Measurements from ENCODE around the gene PSMG4.

PSMG4 gene

DNA sequence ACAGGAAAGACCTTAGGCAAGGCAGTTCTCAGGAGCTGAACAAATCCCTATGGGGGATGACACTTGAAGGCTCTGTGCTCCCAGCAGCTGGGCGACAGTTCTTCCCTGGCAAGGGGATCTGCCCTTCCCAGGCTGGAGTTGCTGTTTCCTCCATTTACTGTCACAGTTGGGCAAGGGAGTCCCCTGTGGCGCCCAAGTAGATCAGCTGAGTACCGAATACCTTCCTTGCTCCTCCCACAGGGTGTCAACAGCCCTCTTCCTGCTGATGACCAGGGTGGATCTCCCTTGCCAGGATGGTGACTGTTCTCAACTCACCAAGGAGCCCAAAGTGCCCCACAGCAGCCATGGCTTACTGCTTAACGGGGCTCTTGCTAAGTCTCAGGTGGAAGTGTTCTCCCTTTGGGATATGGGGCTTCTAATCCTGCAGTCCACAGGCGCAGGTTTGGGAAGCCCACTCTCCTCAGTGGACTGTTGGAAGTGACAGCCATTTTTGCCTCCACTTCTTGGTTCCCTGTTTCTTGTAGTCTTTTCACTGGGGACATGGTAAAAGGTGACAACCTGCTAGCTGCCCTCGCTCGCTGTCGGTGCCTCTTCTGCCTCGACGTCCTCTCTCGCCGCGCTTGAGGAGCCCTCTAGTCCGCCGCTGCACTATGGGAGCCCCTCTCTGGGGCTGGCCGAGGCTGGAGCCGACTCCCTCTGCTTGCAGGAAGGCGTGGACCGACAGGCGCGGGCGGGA, 5.7 kb upstream of the PSMG4 start:
- no peak for DNase-seq

DNA sequence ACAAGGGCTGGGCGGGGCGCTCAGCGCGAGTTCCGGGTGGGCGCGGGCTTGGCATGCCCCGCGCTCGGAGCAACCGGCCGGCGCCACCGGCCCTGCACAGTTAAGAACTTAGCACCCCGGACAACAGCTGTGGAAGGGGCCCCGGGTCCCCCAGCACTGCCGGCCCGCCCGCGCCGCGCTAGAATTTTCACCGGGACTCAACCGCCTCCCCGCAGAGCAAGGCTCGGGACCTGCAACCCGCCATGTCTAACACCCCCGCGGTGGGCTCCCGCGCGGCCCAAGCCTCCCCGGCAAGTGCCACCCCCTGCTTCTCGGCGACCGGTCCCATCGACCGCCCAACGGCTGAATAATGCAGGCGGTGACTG, 5.2 kb upstream of the PSMG4 start:
- DNase-seq: no peak

DNA sequence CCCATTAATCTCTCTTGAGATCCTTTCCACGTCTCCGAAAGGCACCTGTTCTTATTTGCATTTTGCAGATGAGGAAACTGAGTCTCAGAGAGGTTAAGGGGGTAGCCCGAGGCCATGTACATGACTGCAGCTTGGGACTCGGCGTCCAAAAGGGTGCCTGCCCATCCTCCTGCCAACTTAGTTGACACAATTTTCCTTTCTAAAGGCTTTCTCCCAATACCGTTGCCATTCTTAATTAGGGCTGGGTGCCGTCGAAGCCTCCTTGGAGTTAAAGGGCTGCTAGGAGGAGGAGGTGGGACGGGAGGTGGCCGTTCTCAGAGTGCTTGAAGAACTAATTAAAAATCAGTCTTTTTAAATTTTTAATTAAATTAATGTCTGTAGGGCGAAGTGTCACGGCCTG, 546 bp upstream of the PSMG4 start:
- no peak for DNase-seq

DNA sequence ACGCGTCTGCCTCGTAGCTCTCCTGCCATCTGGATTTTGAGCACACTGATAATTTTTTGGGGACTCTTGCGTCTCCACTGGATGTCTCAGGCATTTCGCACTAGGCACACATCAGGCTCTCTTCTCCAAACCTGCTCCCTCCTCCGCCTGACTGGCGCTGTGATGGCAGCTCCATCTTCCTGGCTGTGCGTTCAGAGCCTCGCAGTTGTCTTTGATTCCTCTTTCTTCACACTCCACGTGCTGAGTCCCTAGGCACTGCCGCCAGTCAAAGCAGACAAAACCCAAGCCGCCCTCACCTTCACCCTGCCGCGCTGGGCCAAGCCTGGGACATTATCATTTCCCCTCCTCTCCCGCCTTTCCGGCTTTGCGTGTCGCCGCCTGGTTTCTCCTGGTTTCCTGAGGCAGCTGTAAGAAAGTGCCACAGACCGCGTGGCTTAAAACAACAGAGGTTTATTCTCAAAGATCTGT, 778 bp downstream of the PSMG4 start:
- DNase-seq: no peak

DNA sequence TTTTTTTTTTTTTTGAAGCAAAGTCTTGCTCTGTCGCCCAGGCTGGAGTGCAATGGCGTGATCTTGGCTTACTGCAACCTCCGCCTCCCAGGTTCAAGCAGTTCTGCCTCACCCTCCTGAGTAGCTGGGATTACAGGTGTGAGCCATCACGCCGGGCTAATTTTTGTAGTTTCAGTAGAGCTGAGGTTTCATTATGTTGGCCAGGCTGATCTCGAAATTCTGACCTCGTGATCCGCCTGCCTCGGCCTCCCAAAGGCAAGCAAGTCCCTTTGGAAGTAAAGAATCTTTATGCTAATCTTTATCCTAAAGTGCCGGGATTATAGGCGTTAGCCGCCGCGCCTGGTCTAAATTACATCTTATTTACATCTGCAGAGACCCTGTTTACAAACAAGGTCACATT, 1.5 kb downstream of the PSMG4 start:
- no peak for DNase-seq

DNA sequence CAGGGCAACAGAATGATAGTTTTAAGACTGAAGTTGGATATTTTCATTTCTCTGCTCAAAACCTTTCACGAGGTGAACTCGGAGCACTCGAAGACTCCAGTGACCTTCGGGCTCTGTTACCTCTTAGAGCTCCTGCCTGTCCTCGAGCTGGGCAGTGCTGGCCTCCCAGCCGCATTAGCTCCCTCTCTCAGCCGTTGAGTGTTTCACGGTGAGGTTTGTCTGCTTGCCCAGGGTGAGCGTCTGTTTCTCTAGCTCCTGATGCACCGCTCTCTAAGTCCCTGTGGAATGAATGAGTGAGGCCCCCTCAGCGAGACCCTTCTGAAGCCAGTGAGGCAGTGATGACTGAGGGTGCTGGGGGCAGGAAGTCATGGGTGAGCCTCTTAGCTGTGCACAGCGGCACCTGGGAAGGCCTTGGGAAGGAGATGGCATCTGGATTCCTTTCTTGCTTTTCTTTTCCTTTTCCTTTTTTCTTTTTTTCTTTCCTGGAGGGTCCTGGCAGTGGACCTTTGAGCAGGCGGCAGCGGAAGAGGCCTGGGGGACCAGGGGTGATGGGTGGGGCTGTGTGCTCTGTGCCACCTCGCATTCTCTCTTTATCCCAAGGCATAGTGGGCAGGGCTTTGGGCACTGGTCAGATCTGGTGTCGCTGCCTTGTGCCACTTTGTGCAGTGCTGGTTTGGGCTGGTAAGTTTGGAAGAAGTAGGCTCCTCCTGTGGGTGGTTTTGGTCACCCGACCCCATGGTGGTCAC, 2.2 kb downstream of the PSMG4 start:
- DNase-seq: no peak

DNA sequence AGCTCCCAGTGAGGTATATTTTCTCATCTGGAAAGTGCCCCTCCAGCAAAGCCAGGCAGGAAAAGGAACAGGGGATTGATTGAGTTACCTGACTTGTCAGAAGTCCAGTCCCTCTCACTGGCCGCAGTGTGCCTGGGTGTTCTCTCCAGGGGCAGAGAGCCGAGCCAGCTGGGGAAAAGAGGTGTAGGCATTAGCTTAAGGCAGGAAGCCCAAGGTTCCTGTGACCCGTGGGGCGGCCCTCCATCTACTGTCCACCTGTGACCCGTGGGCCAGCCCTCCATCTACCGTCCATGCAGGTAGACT, 2.7 kb downstream of the PSMG4 start:
- no peak for DNase-seq

DNA sequence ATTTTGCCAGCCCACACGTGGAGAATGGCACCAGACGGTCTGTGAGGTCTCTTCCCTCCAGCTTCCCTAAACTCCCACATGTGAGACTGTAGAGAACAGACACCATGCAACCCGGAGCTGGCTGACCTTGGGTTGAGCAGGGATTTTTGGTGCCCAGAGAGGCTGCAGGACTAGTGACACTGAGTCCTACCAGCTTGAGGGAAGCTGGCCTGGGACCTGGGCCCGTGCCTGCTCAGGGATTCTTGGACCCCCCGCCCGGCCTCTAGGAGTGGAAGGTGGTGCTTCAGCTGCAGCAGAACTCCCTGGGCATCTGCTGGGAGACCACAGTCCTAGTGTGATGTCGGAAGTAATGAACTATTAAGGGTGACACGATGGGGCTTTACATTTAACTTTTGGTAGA, 3.2 kb downstream of the PSMG4 start:
- DNase-seq: no peak

DNA sequence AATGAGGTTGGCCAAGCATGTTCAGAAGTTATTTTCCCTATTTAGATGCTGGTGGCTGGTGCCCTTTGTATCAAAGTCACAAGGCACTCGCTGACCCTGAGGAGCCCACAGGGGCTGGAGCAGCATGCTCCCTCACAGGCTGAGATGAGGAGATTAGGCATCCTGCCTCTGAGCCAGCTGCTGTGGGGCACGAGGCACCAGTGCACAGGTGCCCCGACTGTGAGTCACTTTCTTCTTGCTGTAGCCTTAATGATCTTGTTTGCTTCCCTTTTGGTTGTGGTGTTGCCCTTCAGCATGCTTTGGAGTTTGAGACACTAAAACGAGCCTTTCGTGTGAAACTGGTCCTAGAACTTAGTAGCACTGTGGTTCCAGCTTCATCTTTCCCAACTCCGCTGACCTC, 4.3 kb downstream of the PSMG4 start:
- no peak for DNase-seq

DNA sequence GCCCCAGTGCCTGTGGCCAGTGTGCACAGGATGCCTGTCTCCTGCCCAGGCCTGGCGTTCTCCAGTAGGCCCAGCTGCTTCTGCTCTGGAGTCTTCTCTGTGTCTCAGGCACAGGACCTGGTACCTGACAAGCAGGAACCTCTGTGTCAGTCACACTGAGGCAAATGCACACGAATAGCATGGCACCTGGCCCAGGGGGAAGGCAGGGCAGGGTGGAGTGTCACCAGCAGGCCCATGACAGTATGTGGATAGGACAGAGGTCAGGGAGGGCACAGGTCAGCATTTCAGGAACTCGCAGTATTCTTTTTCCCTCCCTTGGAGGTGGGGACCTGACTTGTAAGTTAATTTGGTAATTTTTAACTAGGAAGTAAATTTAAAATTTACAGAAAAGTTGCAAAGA, 5.6 kb downstream of the PSMG4 start:
- DNase-seq: no peak

DNA sequence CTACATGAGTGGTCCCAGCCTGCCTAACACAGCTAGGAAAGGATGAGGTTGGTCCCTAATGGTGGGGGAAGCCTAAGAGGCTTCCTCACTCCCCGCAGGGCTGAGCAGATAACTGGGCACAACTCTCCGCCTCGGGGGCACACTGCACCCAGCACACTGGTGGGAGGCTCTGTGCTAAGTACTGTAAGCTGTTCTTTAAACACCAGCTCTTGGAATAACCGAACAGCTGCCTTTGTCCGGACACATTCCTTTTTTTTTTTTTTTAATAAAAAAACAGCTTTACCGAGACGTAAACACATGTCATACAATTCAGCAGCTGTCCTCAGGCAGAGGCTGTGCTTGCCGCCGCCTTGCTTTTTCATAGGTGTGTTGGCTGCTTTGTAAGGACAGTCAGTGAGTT, 6.9 kb downstream of the PSMG4 start:
- DNase-seq: no peak

DNA sequence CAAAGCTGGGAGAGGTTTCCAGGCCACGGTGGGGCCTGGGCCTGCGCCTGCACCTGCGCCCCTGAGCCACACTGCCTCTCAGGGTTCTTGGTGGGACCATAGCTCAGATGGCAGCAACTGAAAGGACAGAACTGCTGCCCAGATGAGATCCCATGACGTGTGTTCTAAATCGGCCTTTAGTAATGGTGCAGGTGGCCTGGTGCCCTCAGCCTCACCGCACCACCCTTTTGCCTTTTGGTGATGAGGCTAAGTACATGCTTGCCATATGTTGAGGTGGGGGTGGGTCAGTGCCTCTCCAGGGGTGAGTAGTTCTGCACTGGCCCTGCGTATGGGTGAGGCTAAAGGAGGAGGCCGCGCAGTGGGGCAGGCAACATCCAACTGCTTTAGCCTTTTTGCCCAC, 7.4 kb downstream of the PSMG4 start:
- no peak for DNase-seq

DNA sequence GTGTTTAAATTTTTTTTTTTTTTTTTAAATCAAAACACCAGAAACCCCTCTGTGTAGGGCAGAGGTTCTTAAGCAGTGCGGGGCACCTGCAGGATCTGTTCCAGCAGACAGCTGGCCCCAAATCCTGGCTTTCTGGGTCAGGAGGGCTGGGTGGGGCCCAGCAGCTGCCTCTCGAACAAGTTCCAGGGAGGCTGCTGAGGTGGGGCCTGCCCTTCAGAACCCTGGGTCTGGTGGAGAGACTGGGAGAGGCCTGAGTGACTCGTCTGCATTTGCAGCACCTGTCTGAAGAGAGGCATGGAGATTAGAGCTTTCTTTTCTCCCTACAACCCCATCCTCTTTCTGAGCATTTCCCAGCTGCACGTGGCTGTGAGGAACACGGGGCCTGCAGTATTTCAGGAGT, 8.4 kb downstream of the PSMG4 start:
- DNase-seq: no peak

DNA sequence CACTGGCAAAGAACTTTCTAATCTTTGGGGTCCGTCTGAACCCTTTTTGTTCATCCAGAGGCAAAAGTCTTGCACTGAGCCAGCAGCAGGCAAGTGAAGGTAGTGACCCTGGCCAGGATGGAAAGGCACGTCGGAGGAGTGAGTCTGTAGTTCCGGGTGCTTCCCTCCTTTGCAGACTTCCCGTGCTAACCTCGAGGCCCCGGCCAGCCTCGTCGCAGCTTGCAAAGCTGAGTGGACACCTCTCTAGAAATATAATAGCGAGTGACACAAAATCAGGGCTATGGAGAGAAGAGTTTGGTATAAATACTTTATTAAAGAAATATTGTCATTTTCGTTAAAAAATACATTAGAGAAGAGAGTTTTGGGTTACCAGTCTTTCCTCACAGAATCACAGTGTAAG, 9.9 kb downstream of the PSMG4 start:
- no peak for DNase-seq

DNA sequence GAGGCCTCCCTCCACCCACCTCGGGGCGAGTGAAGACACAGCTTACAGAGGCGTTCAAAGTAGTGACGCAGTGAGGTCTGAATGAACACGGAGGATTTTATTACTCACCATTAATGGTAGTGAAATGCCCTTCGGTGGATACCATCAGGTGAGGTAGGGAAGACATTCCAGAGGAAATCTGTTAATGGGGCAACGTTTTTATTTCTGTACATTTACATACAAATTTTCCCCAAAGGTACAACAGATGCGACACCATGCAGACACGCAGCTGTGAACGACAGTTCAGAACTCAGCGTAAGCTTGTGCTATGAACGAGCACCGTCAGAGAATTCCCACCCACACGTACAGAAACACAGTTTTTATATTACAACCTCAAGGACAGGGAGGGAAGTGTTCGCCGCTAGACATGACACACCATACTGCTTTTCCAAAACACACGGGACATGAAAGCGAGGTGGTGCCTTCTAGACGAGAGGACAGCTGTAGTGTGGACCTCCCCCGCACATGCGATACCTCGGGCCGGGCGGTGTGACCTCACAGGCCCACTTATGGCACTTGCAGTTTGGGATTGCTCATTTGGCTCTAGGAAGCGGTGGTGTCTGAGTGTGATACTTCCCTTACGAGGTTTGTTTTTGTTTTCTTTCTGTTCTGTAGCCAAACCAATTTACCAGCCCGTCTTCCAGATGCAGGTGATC, 10.7 kb downstream of the PSMG4 start:
- no peak for DNase-seq

DNA sequence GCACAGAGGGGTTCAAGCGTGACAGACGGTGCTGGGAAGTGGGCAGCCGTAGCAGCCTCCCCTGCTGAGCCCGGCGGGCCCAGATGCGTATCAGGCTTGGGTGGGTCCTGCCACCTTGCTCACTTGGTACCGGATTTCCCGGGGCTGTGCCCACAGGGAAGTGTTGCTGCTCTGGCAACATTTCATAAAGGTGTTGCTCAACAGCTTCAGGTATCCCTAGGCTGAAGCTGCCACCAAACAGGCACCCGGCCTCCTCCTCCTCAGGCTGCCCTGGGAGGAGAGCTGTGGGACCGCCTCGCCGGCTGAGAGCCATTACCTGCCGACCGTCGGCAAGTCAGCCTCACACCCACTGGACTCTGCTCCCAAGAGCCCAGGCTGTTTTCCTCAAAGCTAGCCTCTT, 11.5 kb downstream of the PSMG4 start:
- no peak for DNase-seq

DNA sequence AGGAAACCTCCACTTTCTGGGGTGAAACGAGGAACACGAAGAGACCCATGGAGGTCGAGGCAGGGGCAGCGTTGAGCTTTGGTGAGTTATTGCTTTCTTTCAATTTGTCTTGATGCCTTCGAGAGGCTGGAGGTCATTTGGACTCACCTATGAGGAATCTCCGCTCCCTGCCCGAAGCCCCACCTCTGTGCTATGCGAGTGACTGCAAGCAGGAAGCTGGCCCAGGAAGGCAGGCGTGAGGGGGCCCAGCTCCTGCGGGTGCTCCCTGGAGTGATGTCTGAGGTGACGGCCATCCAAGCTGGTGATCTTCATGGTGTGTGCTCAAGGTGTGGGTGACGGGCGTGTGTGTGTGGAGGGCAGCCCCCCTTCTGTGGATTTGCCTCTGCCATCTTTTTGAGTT, 13.0 kb downstream of the PSMG4 start:
- DNase-seq: no peak

DNA sequence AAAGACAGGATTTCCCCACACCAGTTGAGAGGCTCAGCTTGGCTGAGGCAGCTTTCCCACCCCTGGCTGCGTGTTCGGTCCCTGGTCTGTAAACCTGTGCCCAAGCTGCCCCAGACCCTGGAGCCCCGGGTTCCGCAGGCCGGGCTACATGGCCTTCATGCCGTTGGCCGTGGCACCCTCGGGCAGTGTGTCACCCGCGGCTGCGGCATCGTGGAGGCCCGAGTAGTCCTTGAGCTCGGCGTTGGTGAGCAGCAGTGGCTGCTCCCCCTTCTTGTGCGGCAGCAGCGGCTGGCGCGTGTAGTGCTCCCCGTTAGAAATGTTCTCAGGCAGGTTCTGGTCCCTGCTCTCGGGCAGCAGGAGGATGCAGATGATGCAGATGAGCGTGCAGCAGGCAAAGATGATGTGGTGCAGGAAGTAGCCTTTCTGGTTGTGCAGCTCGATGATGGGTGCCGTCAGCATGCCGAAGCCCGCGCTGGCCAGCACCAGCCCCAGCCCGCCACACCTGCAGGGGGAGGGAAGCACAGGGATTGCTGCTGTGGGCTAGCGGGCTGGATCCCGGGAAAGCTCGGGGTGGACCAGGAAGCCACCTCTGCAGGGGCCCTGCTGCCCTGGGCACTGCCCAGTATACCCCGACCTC, 14.3 kb downstream of the PSMG4 start:
- DNase-seq: no peak

DNA sequence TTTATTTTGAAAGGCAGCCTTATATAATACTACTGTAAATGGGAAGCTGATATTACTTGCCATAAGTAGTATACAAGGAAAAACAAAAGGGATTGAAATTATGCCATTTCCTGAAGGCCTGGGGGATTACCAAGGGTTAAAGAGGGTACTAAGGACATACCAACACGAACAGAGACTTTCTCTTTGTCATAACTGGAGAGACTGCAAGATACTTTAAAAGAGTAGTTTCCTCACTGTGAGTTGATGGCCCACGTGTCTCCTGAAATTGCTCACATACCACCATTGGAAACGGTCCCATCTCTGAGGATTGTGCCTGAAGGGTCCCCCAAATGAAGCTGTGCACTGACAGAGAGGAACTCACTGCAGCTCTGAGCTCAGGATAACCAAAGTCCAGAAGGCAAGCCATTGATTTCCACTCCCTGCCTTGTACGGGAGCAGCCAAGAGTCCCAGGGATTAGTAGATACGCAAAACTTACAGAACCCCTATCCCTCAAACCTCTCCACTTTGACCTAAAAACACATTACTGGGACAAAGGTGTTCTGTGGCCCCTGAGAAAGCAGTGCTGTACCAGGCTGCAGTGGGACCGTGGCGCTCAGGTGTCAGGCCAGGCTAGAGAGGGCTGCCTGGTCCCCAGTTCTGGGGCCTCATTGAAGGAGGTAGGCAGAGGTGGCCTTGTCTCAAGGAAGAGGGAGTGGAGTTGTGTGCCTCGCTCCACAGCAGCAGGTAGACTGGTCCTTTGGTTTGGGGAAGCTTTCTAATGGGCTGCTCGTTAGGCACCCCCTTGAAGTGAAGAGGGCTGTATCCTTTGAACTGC, 15.2 kb downstream of the PSMG4 start:
- DNase-seq: no peak

DNA sequence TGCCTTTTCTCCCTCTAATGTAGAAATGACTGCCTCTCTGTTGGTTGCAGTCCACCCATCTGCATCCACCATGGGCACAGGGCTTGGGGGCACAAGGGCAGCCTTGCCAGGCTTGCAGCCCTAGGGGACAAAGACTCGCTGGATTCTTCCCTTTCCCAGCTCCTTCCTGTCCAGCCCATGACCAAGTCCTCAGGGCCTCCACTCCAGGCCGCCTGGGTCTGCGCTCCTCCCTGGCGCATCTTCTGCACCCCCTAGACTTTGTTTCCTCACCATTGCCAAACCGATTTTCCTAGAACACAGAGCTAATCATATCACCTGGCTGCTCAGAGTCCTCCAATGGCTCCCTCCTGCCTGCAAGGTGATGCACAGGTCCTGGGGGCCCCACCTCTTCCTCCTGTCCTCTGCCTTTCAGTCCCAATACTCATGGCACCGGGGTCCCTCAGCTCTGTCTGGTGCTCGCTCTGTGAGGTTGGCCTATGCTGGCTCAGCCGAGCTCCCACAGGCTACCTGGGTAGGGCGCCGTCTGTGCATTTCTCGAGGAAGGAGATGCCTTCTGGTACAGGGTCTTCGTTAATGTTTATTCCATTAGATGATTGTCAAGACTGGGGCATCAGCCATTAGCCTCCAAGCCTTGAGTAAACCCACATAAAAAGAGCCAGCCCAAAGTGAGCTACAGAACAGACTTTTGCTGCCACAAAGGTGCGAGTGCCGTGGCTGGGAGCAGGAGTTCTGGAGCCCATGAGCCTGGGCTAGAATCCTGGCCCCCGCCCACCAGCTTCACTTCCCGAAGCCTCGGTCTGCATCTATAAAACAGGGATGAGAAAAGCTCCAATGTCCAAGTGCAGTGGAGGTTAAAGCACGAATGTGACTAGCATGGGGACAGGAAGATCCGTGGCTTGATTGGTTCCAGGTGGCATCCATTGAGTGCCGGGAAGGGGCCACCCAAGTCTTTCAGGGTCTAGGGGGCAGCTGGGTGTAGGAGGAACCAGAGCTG, 17.7 kb downstream of the PSMG4 start:
- no peak for DNase-seq

DNA sequence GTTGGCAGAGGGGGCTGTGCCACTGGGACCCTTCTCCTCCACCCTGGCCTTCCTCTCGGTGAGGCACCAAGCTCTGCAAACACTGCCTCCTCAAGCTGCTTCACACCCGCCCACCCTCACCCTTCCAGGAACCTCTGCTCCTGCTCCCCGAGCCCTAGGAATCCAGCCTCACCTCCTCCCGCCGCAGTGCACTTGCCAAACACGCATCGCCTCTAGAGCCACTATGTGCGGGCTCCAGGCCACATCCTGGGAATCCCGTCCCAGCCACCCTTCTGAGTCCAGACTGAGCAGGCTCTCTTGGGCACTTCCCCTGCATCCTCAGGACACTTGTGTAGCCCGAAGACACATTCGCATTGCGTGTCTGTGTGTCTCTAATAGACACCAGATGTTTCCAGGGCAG, 18.5 kb downstream of the PSMG4 start:
- DNase-seq: no peak

All from DMS79 (cell line).